ENCODE measurements around the gene PDCD1LG2. TPM values are rescaled to one million over a fixed set of nuclear protein-coding genes. Genes with fewer than 3 reads are reported as not detected.

PDCD1LG2 gene
- total RNA-seq, 1 donor from 2014 or later = 1.7 TPM

- no peak overlapping the region for H3K27ac Mint-ChIP-seq (ENCODE audit: unreplicated experiment)
- peaks cover 2% of the 10 kb centered on the region for H3K36me3 Mint-ChIP-seq (ENCODE audit: unreplicated experiment)
- no peaks in the 10 kb centered on the region for H3K27me3 Mint-ChIP-seq (ENCODE audit: unreplicated experiment)
- no peaks in the 10 kb centered on the region for H3K9me3 Mint-ChIP-seq (ENCODE audit: unreplicated experiment)
- TF ChIP-seq CTCF (IDR thresholded peaks at IDR 0.05) = no peak
- peaks cover 6% of the 10 kb centered on the region for H3K4me1 Mint-ChIP-seq (ENCODE audit: unreplicated experiment)
- DNase-seq (ENCODE audit: extremely low spot score, unreplicated experiment) = no peak
- no peak overlapping the region for H3K4me3 Mint-ChIP-seq (ENCODE audit: unreplicated experiment)
Measured at GRCh38 chr9:5531101-5531882, 21.0 kb downstream of the PDCD1LG2 start.

- no peaks in the 10 kb centered on the region for H3K27me3 Mint-ChIP-seq (ENCODE audit: unreplicated experiment)
- DNase-seq (ENCODE audit: extremely low spot score, unreplicated experiment) = no peak
- no peak overlapping the region for H3K27ac Mint-ChIP-seq (ENCODE audit: unreplicated experiment)
- no peak overlapping the region for H3K4me3 Mint-ChIP-seq (ENCODE audit: unreplicated experiment)
- peaks cover 6% of the 10 kb centered on the region for H3K4me1 Mint-ChIP-seq (ENCODE audit: unreplicated experiment)
- peaks cover 2% of the 10 kb centered on the region for H3K36me3 Mint-ChIP-seq (ENCODE audit: unreplicated experiment)
- H3K9me3 Mint-ChIP-seq (ENCODE audit: unreplicated experiment) = no peaks in the 10 kb centered on the region
- no peak for TF ChIP-seq CTCF (IDR thresholded peaks at IDR 0.05)
Measured at GRCh38 chr9:5532306-5532705, 22.0 kb downstream of the PDCD1LG2 start.

DNA sequence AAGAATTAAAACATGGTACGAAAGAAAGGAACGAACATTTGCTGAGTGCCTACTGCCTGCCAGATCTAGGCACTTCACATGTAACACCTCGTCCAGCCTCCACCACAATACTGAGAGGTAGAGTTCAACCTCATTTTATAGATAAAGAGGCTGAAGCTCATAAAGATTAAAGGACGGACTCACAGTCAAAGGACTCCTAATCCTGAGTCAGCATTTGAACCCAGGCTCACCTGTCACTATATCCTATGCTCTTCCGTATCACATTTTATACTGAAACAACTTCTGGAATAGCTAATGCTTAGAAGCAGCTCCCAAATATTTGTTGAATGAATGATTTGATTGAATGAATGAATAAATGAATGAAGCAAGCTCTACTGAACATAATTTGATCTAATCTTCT, 22.5 kb downstream of the PDCD1LG2 start:
- no peak for DNase-seq (ENCODE audit: extremely low spot score, unreplicated experiment)
- H3K27ac Mint-ChIP-seq (ENCODE audit: unreplicated experiment) = no peak overlapping the region
- H3K27me3 Mint-ChIP-seq (ENCODE audit: unreplicated experiment) = no peaks in the 10 kb centered on the region
- no peak for TF ChIP-seq CTCF (IDR thresholded peaks at IDR 0.05)
- H3K4me3 Mint-ChIP-seq (ENCODE audit: unreplicated experiment) = no peak overlapping the region
- peaks cover 2% of the 10 kb centered on the region for H3K36me3 Mint-ChIP-seq (ENCODE audit: unreplicated experiment)
- H3K9me3 Mint-ChIP-seq (ENCODE audit: unreplicated experiment) = no peaks in the 10 kb centered on the region
- H3K4me1 Mint-ChIP-seq (ENCODE audit: unreplicated experiment) = peaks cover 6% of the 10 kb centered on the region

- Mint-ChIP-seq H3K4me1 (ENCODE audit: unreplicated experiment) (peaks cover 6% of the 10 kb centered on the region), H3K9me3 (ENCODE audit: unreplicated experiment) (peaks cover 6% of the 10 kb centered on the region), H3K27me3 (ENCODE audit: unreplicated experiment) (no peaks in the 10 kb centered on the region), H3K27ac (ENCODE audit: unreplicated experiment) (no peak overlapping the region), H3K36me3 (ENCODE audit: unreplicated experiment) (peaks cover 7% of the 10 kb centered on the region), H3K4me3 (ENCODE audit: unreplicated experiment) (no peak overlapping the region)
- no peak for DNase-seq (ENCODE audit: extremely low spot score, unreplicated experiment)
- no peak for TF ChIP-seq CTCF (IDR thresholded peaks at IDR 0.05)
Measured at GRCh38 chr9:5536684-5537083, 26.4 kb downstream of the PDCD1LG2 start.

DNA sequence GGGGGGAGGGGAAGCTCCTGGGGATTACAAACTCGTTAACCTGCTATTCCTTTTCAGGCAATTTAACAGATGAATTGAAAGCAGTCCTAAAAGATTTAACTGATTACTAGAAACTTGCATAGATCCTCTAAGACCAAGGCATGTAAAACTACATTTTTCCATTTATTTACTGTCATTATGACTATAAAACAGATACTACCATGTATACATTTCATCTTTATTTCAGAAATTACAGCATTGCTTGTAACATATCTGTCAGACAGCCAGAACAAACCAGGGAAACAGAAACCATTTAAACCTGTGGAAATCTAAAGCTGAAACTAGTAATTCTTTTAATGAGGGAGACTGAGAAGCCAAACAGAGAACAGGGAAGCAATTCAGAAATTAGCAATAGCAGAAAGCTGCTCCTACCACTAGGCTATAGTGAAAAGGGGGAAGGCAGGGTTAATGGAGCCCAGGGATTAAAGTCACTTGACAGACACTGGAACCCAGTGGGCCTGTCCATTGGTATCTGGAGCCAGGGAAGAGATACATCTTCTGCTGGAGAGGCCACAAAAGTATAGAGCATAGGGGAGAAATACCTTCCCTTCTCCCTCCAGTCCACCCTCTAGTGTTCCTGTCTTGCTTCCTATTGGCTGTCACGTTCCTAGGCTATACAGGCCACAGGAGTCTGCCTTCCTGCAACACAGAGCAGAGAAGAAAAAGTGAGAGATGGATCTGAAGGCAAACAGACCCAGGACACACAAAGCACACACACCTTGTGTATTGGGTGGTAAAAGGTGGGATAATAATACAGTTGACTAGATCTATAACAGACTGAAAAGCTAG, 33.8 kb downstream of the PDCD1LG2 start:
- no peaks in the 10 kb centered on the region for H3K4me1 Mint-ChIP-seq (ENCODE audit: unreplicated experiment)
- no peak overlapping the region for H3K4me3 Mint-ChIP-seq (ENCODE audit: unreplicated experiment)
- no peak for TF ChIP-seq CTCF (IDR thresholded peaks at IDR 0.05)
- H3K9me3 Mint-ChIP-seq (ENCODE audit: unreplicated experiment) = peaks cover 11% of the 10 kb centered on the region
- H3K36me3 Mint-ChIP-seq (ENCODE audit: unreplicated experiment) = peaks cover 6% of the 10 kb centered on the region
- no peak for DNase-seq (ENCODE audit: extremely low spot score, unreplicated experiment)
- no peaks in the 10 kb centered on the region for H3K27me3 Mint-ChIP-seq (ENCODE audit: unreplicated experiment)
- H3K27ac Mint-ChIP-seq (ENCODE audit: unreplicated experiment) = no peak overlapping the region
